Suprapubic skin (tissue), 4 donors: Measurements from ENCODE around the gene MPP3. TPM values are rescaled to one million over a fixed set of nuclear protein-coding genes. Genes with fewer than 3 reads are reported as not detected.
"Not testable (repeated sequence)": the region's sequence is repeated elsewhere in the genome, so short reads cannot be mapped to it uniquely, and the experiment has no call there.

Experiments
- DNase-seq, 2 donors: peaks; one replicate each; pipeline ENCODE4 v3.0.0-alpha.2; 2019; ENCODE audit warnings: low spot score in 2 of 2
- H3K27ac ChIP-seq: fragments of 200-600 bp; sonication (generic); one replicate; pipeline ENCODE4 v1.5.1; 2019
- H3K27me3 ChIP-seq: fragments of 200-600 bp; sonication (generic); one replicate; pipeline ENCODE4 v1.5.1; 2019
- H3K36me3 ChIP-seq: fragments of 200-600 bp; sonication (generic); one replicate; pipeline ENCODE4 v1.5.1; 2019
- H3K4me1 ChIP-seq: fragments of 200-600 bp; sonication (generic); one replicate; pipeline ENCODE4 v1.5.1; 2019
- H3K4me3 ChIP-seq: fragments of 200-600 bp; sonication (generic); one replicate; pipeline ENCODE4 v1.5.1; 2019; ENCODE audit warnings: mild to moderate bottlenecking
- H3K9me3 ChIP-seq: fragments of 200-600 bp; sonication (generic); one replicate; pipeline ENCODE4 v1.5.1; 2019
- CTCF ChIP-seq, 2 donors: fragments of 200-600 bp in 1 of 2; fragments of 450-650 bp in 1 of 2; sonication (generic) in 1 of 2; IDR thresholded peaks; one replicate each; pipeline ENCODE4 v1.5.1; 2016 to 2019; ENCODE audit warnings: antibody characterized with exemption in 2 of 2, mild to moderate bottlenecking in 1 of 2, moderate library complexity in 1 of 2
- EP300 ChIP-seq: sonication (generic); formaldehyde crosslinking; IDR thresholded peaks from one replicate; pipeline ENCODE4 v1.6.1; 2017; ENCODE audit warnings: antibody characterized with exemption
- POLR2A ChIP-seq, 2 donors: fragments of 450-650 bp; IDR thresholded peaks; one replicate each; pipeline ENCODE4 v1.6.1; 2017; ENCODE audit warnings: antibody characterized with exemption in 2 of 2, mild to moderate bottlenecking in 2 of 2, moderate library complexity in 2 of 2
- POLR2AphosphoS5 ChIP-seq, 3 donors: sonication (generic); formaldehyde crosslinking; IDR thresholded peaks; one replicate each; pipeline ENCODE4 v1.6.1; 2017; ENCODE audit warnings: antibody characterized with exemption in 3 of 3
- WGBS: methylation state at CpG from one replicate; pipeline ENCODE4 v1.1.5; 2018; 5-methylcytosine and 5-hydroxymethylcytosine counted together
- total RNA-seq, 4 donors: library from RNA; depleted of rRNA; stranded (reverse); fragments of >200 nt; gene quantifications; one replicate each; pipeline ENCODE4 v1.1.0, GENCODE V29; 2016

The MPP3 gene
- total RNA-seq, 4 donors from 2014 or later = 5.4 to 8.0 (median 5.9) TPM

- Histone ChIP-seq H3K27ac (no peak overlapping the region), H3K4me1 (peaks cover 14% of the 10 kb centered on the region), H3K4me3 (no peak overlapping the region), H3K9me3 (no peaks in the 10 kb centered on the region), H3K36me3 (no peaks in the 10 kb centered on the region), H3K27me3 (peaks cover 4% of the 10 kb centered on the region)
- 9% methylated on average over 13 of the region's 13 CpGs for WGBS
- DNase-seq = peak; percentile 87 to 89
- TF ChIP-seq POLR2A (IDR thresholded peaks at IDR 0.05) (no peak), EP300 (no peak), CTCF (IDR thresholded peaks at IDR 0.05) (peak; percentile 92 to 98), POLR2AphosphoS5 (IDR thresholded peaks at IDR 0.05) (no peak)
Measured at GRCh38 chr17:43846221-43846712, 13.3 kb upstream of the MPP3 start.

GRCh38 chr17:43845766-43846165 is 12.8 kb upstream of the MPP3 start:
- Histone ChIP-seq H3K36me3 (no peaks in the 10 kb centered on the region), H3K27ac (no peak overlapping the region), H3K27me3 (peaks cover 4% of the 10 kb centered on the region), H3K4me1 (peaks cover 19% of the 10 kb centered on the region), H3K4me3 (no peak overlapping the region), H3K9me3 (no peaks in the 10 kb centered on the region)
- no peak for TF ChIP-seq POLR2A (IDR thresholded peaks at IDR 0.05)
- TF ChIP-seq POLR2AphosphoS5 (IDR thresholded peaks at IDR 0.05) = no peak
- no peak for TF ChIP-seq EP300
- no peak for TF ChIP-seq CTCF (IDR thresholded peaks at IDR 0.05)
- DNase-seq = no peak
- 64% methylated on average over 4 of the region's 4 CpGs for WGBS

- Histone ChIP-seq H3K4me1 (peaks cover 26% of the 10 kb centered on the region), H3K9me3 (no peaks in the 10 kb centered on the region), H3K4me3 (no peak overlapping the region), H3K27me3 (peaks cover under 1% of the 10 kb centered on the region), H3K27ac (no peak overlapping the region), H3K36me3 (no peaks in the 10 kb centered on the region)
- DNase-seq = no peak
- WGBS = 93% methylated on average over 4 of the region's 5 CpGs
- TF ChIP-seq CTCF (IDR thresholded peaks at IDR 0.05) (no peak), EP300 (no peak), POLR2AphosphoS5 (IDR thresholded peaks at IDR 0.05) (no peak), POLR2A (IDR thresholded peaks at IDR 0.05) (no peak)
Measured at GRCh38 chr17:43844241-43844640, 11.3 kb upstream of the MPP3 start.

- peaks cover 26% of the 10 kb centered on the region for H3K4me1 ChIP-seq
- 67% methylated on average over 7 of the region's 7 CpGs for WGBS
- H3K27me3 ChIP-seq = no peaks in the 10 kb centered on the region
- no peak for DNase-seq
- no peaks in the 10 kb centered on the region for H3K9me3 ChIP-seq
- H3K36me3 ChIP-seq = no peaks in the 10 kb centered on the region
- no peak overlapping the region for H3K27ac ChIP-seq
- TF ChIP-seq POLR2A (IDR thresholded peaks at IDR 0.05) (no peak), POLR2AphosphoS5 (IDR thresholded peaks at IDR 0.05) (no peak), CTCF (IDR thresholded peaks at IDR 0.05) (no peak), EP300 (no peak)
- no peak overlapping the region for H3K4me3 ChIP-seq
Measured at GRCh38 chr17:43842975-43843325, 10.0 kb upstream of the MPP3 start.

DNA sequence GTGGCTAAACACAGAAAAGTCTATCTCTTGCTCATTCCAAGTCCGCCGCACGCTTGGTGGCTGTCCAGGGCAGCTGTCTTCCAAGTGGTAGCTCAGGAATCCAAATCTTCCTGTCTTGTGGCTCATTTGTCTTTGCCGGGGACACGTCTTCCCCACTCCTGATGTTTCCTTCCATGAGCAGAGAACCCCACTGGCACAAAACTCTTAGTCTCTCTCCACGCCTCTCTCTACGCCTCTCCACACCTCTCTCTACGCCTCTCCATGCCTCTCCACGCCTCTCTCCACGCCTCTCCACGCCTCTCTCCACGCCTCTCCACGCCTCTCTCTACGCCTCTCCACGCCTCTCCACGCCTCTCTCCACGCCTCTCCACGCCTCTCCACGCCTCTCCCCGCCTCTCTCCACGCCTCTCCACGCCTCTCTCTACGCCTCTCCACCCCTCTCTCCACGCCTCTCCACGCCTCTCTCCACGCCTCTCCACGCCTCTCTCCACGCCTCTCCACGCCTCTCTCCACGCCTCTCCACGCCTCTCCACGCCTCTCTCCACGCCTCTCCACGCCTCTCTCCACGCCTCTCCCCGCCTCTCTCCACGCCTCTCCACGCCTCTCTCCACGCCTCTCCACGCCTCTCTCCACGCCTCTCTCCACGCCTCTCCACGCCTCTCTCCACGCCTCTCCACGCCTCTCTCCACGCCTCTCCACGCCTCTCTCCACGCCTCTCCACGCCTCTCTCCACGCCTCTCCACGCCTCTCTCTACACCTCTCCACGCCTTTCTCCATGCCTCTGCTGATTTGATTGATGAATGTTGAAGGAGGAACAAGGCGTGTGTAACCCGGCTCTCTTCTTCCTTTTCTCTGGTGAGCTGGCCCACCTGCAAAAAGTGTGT is 9.4 kb upstream of the MPP3 start:
- DNase-seq, H3K27me3 ChIP-seq, H3K4me3 ChIP-seq, H3K36me3 ChIP-seq, H3K27ac ChIP-seq, H3K9me3 ChIP-seq: not testable (repeated sequence)
- 47% methylated on average over 54 of the region's 54 CpGs for WGBS
- H3K4me1 ChIP-seq = peaks cover 26% of the 10 kb centered on the region
